Epithelial cell of prostate (primary cell): ENCODE measurements around the gene TMEM161A.
"Not testable (repeated sequence)": the region's sequence is repeated elsewhere in the genome, so short reads cannot be mapped to it uniquely, and the experiment has no call there.

Experiments used
- DNase-seq: peaks from one replicate; pipeline ENCODE4 v3.0.0-alpha.2; 2011; ENCODE audit warnings: low read depth, low spot score
- H3K27ac ChIP-seq: fragments of 450-650 bp; 2 replicates; pipeline ENCODE4 v1.5.1; 2017; ENCODE audit warnings: mild to moderate bottlenecking

The TMEM161A gene

GRCh38 chr19:19126102-19126501 lies 12.2 kb downstream of the TMEM161A start:
- no peak overlapping the region for H3K27ac ChIP-seq
- DNase-seq, result no peak

GRCh38 chr19:19123386-19123785 lies 14.9 kb downstream of the TMEM161A start:
- no peak for DNase-seq
- H3K27ac ChIP-seq, result no peak overlapping the region

GRCh38 chr19:19122902-19123301 lies 15.4 kb downstream of the TMEM161A start:
- no peak overlapping the region for H3K27ac ChIP-seq
- DNase-seq, result no peak

- DNase-seq, result no peak
- H3K27ac ChIP-seq, result no peak overlapping the region
Measured at GRCh38 chr19:19121371-19121770, 16.9 kb downstream of the TMEM161A start.

GRCh38 chr19:19120308-19121231 lies 17.7 kb downstream of the TMEM161A start:
- DNase-seq, result no peak
- no peak overlapping the region for H3K27ac ChIP-seq

- DNase-seq, result no peak
- H3K27ac ChIP-seq, result no peak overlapping the region
Measured at GRCh38 chr19:19119325-19120237, 18.7 kb downstream of the TMEM161A start.

- no peak for DNase-seq
- no peak overlapping the region for H3K27ac ChIP-seq
Measured at GRCh38 chr19:19115954-19116353, 22.3 kb downstream of the TMEM161A start.

- no peak overlapping the region for H3K27ac ChIP-seq
- DNase-seq, result no peak
Measured at GRCh38 chr19:19113040-19113626, 25.1 kb downstream of the TMEM161A start.

GRCh38 chr19:19111967-19112580 lies 26.2 kb downstream of the TMEM161A start:
- DNase-seq, result no peak
- H3K27ac ChIP-seq, result no peak overlapping the region

GRCh38 chr19:19111136-19111835 lies 27.0 kb downstream of the TMEM161A start:
- H3K27ac ChIP-seq, result no peak overlapping the region
- DNase-seq, result no peak

GRCh38 chr19:19110410-19111135 lies 27.7 kb downstream of the TMEM161A start:
- DNase-seq, result no peak
- H3K27ac ChIP-seq, result no peak overlapping the region

- DNase-seq, result no peak
- H3K27ac ChIP-seq, result no peak overlapping the region
Measured at GRCh38 chr19:19109601-19110000, 28.7 kb downstream of the TMEM161A start.

- no peak overlapping the region for H3K27ac ChIP-seq
- no peak for DNase-seq
Measured at GRCh38 chr19:19107654-19108053, 30.6 kb downstream of the TMEM161A start.

- not testable (repeated sequence) for DNase-seq, H3K27ac ChIP-seq
Measured at GRCh38 chr19:19106938-19107337, 31.3 kb downstream of the TMEM161A start.

GRCh38 chr19:19106056-19106551 lies 32.2 kb downstream of the TMEM161A start:
- DNase-seq, result no peak
- H3K27ac ChIP-seq, result no peak overlapping the region

- no peak for DNase-seq
Measured at GRCh38 chr19:19105365-19106055, 32.8 kb downstream of the TMEM161A start.

GRCh38 chr19:19103167-19103566 lies 35.1 kb downstream of the TMEM161A start:
- DNase-seq, result no peak
- no peak overlapping the region for H3K27ac ChIP-seq

More at GRCh38 chr19:19105365-19106055, 32.8 kb downstream of the TMEM161A start:
- no peak overlapping the region for H3K27ac ChIP-seq

GRCh38 chr19:19102566-19102965 lies 35.7 kb downstream of the TMEM161A start:
- DNase-seq, H3K27ac ChIP-seq: not testable (repeated sequence)
